ENCODE data around the gene FAM83F. TPM values are rescaled to one million over a fixed set of nuclear protein-coding genes. Genes with fewer than 3 reads are reported as not detected.

The FAM83F gene
- total and polyA plus RNA-seq, 2 donors (not counting 1 experiment from before 2014, with no cell fraction given), result 0.10 TPM; not detected in 1

GRCh38 chr22:40001800-40002577 is 7.2 kb downstream of the FAM83F start:
- DNase-seq (no peak), ATAC-seq (ENCODE audit: low read depth) (no peak)
- peaks cover 39% of the 10 kb centered on the region for H3K27me3 Mint-ChIP-seq
- Histone ChIP-seq H4K20me1 (ENCODE audit: control insufficient read depth, insufficient read depth, low read length, poor library complexity, severe bottlenecking) (no peaks in the 10 kb centered on the region), H3K27ac (ENCODE audit: low read length in 2 of 2) (no peak overlapping the region), H3K9ac (ENCODE audit: low read length) (no peak overlapping the region), H3K9me3 (ENCODE audit: control extremely low read depth in 1 of 3, control insufficient read depth in 2 of 3, insufficient read depth in 1 of 3, low read length in 2 of 3) (no peaks in the 10 kb centered on the region), H3K4me1 (ENCODE audit: control insufficient read depth in 2 of 2, insufficient read depth in 2 of 2, low read length in 2 of 2) (no peaks in the 10 kb centered on the region), H3K36me3 (replicated peaks in 1 of 2; ENCODE audit: control extremely low read depth in 1 of 2, control insufficient read depth in 1 of 2, extremely low read depth in 1 of 2, insufficient read depth in 2 of 2, low read length in 1 of 2) (no peaks in the 10 kb centered on the region), H3K79me2 (ENCODE audit: control insufficient read depth, insufficient read depth, low read length) (no peaks in the 10 kb centered on the region), H3K4me2 (replicated peaks; ENCODE audit: low read depth, low read length, poor library complexity, severe bottlenecking) (no peak overlapping the region), H3K4me3 (ENCODE audit: control extremely low read depth in 1 of 5, extremely low read depth in 1 of 5, insufficient read depth in 1 of 5, low read depth in 2 of 5, low read length in 4 of 5) (no peak overlapping the region), H2AFZ (ENCODE audit: insufficient read depth, low read depth, low read length, poor library complexity, severe bottlenecking) (no peak overlapping the region), H3K27me3 (replicated peaks in 1 of 4; ENCODE audit: control extremely low read depth in 1 of 4, control insufficient read depth in 3 of 4, insufficient read depth in 4 of 4, low read length in 3 of 4) (peaks cover 0 to 18% (median 0%) of the 10 kb centered on the region in 4 experiments)
- ChIA-PET POLR2A (interaction anchor here (0.6 to 0.7 kb wide), 2 partner anchors 225 to 597 kb away, joined by 3 to 4 read pairs; no protein-coding TSS in a partner anchor), CTCF (interaction anchor here (0.6 to 2.6 kb wide), 4 partner anchors 8 to 367 kb away, joined by 3 to 9 read pairs (median 4); no protein-coding TSS in a partner anchor)
- H3K9me3 Mint-ChIP-seq (ENCODE audit: insufficient read depth), result no peaks in the 10 kb centered on the region
- WGBS (ENCODE audit: insufficient coverage), result 80% methylated on average over 11 of the region's 14 CpGs
- no peaks in the 10 kb centered on the region for H3K4me1 Mint-ChIP-seq
- H3K27ac Mint-ChIP-seq, result no peak overlapping the region
- intact Hi-C loops (cut with micrococcal nuclease), result no loop called here
- H3K4me3 Mint-ChIP-seq, result no peak overlapping the region
- TF ChIP-seq EZH2 (IDR thresholded peaks at IDR 0.05; ENCODE audit: borderline replicate concordance, insufficient read depth, low read depth, low read length, poor library complexity, severe bottlenecking), result no peak
- no peak for TF ChIP-seq CTCF (IDR thresholded peaks at IDR 0.05)
